Measurements from ENCODE around the gene WEE2.
"Not testable (repeated sequence)": the region's sequence is repeated elsewhere in the genome, so short reads cannot be mapped to it uniquely, and the experiment has no call there.

The WEE2 gene

DNA sequence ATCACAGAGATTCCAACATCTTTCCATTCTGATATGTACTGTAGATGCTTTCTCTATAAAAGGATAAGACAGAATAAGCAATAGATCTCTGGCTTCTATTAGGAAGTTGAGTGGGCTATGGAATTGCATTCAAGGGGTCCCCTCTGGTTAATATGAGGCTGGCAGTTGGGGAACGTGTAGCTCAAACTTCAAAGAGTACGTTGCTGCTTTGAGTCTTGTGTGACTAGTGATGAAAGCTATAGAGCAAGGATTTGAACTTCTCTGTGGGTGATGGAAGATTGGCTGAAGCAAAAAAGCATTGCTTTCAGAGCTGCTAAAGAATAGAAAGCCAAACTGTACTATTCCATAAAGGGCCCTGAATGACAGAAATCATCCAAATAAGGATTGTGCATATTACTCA is 6.4 kb downstream of the WEE2 start:
- DNase-seq (ENCODE audit: low read depth), result no peak

DNA sequence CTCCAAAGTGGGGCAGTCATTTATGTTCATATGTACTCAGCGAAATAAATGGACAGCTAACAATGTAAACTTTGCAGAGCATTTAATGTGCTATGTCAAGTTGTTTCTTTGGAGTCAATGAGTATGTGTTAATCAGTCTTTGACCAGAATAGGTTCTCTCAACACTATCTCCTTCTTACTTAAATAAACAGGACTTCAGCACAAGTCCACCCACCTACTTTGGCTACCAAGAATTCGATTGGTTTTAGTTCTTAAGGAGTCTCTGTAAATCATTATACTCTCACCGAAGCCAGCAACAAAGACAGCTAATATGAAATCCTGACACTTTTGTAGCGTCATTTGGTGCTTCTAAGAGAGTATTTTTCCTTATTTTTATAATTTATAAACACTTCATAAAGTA is 6.9 kb downstream of the WEE2 start:
- DNase-seq (ENCODE audit: low read depth), result no peak

DNA sequence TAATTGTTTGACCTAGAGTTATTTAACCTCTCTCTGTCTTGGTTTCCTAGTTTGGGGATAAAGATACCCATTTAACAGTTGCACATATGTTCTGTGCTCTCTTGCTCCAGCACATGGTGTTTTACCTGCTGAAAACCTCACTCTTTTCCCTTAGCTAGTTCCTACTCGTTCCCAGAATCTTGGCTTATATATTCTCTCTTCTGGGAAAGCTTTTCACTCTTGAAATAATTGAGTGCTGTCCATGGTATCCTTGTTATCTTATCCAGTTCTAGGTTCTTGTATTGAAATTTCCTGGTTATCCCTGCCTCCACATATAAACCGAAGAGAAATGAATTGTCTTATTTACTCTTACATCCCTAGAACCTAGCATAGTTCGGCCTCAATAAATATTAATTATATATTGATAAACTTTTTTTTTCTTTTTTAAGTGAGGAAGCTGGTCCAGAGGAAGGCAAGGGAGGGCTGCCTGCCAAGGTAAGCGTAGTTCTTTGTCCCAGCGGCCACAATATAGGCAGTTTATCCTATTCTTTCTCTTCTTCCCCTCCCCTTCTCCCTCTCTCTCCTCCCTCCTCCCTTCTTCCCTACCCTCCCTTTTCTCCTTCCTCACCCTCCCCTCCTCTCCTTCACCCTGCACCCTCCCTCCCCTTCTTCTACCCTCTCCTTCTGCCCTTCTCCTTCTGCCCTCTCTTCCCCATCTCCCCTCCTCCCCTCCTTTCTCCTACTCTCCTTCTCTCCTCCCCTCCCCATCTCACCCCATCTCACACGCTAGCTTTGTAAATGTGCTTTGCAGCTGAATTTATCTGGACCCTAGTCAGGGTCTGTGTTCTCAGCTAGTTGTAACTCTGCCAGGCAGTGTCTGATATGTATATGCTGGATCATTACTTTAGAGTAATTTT is 7.9 kb downstream of the WEE2 start:
- no peak for DNase-seq (ENCODE audit: low read depth)

DNA sequence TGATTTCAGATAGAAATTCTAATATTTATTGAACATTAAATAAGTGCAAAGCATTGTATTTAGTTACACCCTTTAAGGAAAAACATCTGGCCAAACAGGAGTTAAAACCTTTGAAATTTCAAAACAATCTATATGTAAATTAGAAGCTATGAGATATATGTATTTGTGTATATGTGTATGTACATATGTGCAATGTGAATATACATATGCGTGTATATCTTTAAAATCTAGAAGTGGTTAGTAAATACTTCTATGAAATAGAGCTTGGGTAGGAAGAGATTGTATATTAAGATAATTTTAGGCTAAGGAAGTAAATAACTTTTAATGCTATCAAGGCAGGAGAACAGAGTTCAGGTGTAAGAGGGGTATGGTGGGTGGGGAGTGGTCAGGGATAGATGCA is 9.3 kb downstream of the WEE2 start:
- DNase-seq (ENCODE audit: low read depth), result no peak

DNA sequence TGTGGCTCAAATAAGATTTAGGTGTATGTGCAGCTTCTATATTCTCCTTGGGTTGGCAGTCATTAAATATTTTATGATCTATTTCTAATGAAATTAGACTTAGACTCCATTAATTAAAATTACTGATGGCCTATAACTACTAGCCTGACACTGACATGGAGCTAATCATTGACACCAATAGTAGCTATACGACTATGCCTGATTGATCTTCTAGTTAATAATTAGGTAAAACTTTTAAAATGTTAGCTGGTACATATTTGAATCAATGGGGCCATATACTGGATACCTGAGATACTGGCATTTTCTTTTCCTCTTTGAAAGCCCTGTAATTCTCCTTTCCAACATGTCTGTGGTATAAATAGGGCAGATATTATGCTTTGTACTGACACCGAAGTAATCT is 14.4 kb downstream of the WEE2 start:
- no peak for DNase-seq (ENCODE audit: low read depth)

DNA sequence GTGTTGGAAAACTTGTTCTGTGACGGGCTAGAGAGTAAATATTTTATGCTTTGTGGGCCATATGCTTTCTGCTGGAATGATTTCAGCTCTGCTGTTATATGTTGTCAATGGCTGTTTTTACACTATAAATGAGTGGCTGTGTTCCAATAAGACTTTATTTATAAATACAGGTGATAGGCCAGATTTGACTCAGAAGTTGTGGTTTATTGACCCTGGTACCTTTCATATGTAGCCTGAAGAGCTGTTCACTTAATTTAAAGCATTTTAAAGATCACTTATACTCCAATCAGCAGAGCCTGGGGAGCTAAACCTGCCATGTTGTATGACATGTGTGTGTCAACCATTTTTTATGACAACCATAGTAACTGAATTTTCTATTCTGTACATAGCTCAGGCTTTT is 20.9 kb downstream of the WEE2 start:
- no peak for DNase-seq (ENCODE audit: low read depth)

DNA sequence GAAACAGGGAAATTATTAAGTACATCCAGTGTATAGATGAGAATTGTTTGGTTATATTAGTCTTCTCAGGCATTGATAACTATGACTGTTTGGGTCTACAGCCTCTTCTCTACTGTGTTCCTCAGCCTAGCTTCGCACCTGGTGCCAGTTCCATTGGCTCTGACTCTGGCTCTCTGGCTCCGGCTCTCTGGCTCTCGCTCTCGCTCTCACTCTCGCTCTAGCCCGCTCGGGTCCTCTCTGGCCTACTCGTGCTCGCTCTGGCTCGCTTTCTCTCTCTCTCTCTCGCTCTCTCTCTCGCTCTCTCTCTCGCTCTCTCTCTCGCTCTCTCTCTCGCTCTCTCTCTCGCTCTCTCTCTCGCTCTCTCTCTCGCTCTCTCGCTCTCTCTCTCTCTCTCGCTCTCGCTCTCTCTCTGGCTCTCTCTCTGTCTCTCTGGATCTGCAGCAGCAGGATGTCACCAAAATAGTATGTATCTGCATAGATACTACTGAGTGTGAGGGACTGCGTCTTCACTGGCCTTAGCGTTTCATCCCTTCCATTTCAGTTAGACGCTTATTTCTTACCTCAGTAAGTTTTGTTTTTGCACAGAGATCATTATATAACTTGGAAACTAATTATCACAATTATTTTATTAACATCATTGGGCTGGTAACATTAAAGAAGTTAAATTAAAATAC is 23.5 kb downstream of the WEE2 start:
- no peak for DNase-seq (ENCODE audit: low read depth)

DNA sequence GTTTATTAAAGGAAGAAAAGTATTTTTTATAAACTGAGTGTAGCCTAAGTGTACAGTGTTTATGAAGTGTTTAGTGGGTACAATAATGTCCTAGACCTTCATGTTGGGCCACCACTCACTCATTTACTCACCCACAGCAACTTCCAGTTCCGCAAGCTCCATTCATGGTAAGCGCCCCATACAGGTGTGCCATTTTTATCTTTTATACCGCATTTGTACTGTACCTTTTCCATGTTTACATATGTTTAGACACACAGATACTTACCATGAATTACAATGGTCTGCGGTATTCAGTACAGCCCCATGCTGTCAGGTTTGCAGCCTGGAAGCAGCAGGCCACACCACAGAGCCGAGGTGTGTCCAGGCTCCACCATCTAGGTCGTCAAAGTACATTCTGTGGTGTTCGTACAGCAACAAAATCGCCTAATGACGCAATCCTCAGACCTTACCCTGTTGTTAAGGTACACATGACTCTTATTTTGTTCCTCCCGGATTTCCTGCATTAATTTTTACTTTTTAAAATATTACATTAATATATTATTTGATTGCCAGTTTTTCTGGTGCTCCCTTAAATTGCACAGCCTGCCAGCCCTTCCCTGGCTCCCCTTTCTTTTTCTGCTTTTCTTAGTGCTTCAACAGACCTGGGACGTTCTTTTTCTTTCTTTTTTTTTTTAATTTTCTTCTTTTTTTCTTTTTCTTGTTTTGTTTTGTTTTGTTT is 29.1 kb downstream of the WEE2 start:
- DNase-seq (ENCODE audit: low read depth), result no peak

DNA sequence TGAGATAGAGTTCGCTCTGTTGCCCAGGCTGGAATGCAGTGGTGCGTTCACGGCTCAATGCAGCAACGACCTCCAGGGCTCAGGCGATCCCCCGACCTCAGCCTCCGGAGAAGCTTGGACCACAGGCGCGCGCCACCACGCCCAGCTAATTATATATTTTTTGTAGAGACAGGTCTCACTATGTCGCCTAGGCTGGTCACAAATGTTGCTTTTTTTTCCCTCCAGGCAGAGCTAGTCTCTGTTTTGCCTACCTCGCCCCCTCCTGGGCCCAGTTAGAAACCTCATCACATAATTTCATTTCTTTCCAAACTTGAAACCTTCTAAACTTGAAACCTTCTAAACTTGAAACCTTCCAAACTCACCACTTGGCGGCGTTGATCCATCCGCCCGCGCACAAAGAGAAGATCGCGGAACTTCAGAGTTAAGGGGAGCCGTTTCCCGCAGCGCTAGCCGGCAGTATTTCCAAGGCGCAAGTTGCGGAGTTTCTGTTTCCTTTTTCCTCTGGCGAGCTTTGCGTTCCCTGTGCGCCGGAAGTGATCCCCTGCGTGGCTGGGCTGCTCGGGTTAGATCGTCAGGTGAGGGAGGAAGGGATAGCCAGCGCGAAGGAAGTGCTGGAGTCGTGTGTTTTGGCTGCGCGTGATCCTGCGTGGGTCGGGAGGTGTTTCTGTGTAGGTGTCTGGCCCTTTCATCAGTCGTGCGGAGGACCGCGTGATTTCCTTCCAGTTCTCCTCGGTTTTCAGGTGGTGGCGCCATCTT is 29.9 kb downstream of the WEE2 start, which contains the start of gene SSBP1:
Gene SSBP1, plus strand, starts transcription at position 523 of the 756 bp plus-strand sequence. CDS start 809 bp downstream, outside the sequence.
- DNase-seq (ENCODE audit: low read depth), result peak; percentile 87

DNA sequence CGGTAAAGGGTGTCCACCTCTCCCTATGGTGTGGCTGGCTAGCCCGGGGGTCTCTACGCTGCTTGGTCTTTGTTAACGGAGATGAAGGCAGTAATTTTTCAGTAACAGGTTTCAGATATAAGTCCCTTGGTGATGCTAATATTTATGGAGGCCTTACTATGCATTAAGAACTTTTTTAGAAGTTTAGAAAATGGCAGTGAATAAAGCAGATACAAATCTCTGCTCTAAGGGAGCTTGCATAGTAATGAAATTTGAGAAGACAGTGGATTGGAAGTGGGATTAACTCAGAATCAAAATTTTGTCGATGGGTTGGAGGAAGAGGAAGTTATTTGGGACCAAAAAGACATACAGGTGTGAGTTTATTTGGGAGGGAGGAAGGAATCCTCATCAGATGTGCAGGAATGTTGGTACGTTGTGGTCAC is 30.4 kb downstream of the WEE2 start:
- DNase-seq (ENCODE audit: low read depth), result no peak

DNA sequence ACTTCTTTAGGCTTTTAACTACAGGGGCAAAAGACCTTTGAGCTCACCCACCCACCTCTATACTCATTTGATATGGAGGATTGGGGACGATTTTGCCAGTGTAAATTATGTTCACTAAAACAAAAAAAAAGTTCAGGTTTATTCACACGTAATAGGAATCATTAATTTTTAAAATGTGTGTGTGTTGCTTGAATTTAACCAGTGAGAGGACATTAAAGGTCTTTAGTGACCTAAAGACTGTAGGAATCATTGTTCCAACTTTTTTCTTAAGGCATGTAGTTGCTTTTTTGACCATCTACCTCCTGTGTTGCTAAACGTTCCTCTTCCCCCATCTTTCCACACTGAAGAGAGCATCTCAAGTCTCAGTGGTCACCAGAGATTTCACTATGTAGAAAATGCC is 31.1 kb downstream of the WEE2 start:
- no peak for DNase-seq (ENCODE audit: low read depth)

DNA sequence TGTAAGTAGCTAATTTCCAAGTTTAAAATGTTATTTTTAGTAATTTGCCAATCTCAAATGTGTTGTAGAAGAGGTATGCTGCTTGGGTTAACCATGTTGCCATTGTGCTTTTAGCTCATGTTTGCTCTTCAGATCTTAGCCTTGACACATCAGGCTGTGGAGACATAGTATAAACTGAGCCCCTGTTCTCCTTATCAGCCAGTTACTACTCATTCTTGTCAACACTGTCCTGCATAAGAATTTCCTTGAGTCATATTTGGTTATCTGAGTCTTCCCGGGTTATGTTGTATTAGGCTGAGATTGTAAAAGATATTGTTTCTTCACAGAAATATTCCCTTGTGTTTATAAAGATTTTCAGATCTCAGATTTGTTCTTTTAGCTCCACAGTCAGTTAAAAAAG is 34.1 kb downstream of the WEE2 start:
- DNase-seq (ENCODE audit: low read depth), result no peak

DNA sequence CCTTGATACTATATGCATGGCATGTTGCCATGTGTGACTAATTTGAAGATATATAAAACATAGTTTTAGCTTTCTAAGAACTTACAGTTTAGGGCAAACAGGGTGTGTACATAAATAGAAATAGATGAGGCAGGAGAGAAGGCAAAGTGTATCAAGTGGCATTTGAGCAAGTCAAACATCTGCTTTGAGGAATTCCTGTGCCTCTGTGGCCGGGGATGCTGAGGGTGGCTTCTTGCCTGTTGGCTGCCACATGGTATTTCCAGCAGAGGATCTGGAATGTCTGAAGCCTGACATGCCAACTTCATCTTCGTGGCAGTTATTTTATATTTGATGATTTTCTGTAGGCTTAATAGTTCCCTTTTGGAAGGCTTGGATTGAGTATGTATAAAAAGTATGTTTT is 36.0 kb downstream of the WEE2 start:
- no peak for DNase-seq (ENCODE audit: low read depth)

DNA sequence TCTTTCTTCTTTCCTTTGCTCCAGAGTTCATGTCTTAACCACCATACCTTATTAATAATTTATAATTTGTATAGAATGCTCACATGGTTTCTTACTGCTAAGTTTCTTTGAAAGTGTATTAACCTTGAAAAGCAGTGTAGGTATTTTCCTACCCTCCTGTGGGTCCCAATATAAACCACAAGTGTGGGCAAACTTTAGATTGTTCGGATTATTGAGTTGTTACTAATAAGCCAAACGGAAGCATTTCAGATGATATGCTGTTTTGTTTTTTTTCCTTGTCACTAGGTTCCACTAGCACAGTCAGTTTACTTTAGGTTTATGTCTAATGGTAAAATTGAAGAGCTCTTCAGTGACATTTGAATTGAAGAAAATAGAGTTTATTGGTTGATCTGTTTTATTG is 40.2 kb downstream of the WEE2 start:
- no peak for DNase-seq (ENCODE audit: low read depth)

DNA sequence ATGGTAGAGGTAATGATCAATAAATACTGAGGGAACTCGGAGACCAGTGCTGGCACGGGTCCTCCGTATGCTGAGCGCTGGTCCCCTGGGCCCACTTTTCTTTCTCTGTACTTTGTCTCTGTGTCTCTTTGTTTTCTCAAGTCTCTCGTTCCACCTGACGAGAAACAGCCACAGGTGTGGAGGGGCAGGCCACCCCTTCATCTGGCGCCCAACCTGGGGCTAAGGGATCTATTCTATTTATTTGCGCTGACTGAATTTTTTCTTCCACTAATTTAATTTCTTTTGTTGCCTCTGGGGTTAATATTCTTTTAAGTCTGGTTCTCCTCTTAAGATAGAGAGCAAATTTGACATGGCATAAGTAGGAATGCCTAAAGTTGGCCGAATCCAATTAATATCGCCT is 43.8 kb downstream of the WEE2 start:
- DNase-seq (ENCODE audit: low read depth), result not testable (repeated sequence)

DNA sequence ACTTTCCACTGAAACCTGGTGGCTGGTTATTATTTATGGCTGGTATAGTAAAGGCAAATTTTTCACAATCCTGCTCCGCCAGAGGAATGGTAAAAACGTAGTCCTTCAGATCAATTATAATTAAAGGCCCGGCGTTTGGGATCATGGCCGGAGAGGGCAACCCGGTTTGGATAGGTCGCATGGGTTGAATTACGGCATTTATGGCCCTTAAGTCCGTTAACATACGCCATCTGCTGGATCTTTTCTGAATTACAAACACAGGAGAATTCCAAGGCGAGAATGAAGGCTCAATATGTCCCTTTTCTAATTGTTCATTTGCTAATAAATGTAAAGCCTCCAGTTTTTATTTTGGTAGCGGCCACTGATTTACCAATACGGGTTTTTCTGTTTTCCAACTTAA is 44.5 kb downstream of the WEE2 start:
- DNase-seq (ENCODE audit: low read depth), result no peak

DNA sequence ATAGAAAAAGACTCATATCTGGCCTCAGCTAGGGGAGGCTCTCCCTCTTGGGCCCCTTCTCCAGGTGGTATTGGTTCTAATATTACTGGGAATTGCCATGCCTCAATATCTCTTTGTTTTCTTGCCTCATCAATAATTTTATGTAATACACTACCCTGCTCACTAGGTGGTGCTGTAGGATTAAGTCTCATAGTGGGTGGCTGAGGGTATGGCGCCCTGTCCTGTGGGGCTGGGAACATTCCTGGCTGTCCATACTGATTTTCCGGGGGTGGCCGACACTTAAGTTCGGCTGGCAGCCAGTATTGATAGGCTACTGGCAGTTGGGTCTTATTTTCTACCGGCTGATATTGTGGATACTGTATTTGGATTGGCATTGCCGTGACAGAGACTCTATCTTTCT is 46.8 kb downstream of the WEE2 start:
- no peak for DNase-seq (ENCODE audit: low read depth)

DNA sequence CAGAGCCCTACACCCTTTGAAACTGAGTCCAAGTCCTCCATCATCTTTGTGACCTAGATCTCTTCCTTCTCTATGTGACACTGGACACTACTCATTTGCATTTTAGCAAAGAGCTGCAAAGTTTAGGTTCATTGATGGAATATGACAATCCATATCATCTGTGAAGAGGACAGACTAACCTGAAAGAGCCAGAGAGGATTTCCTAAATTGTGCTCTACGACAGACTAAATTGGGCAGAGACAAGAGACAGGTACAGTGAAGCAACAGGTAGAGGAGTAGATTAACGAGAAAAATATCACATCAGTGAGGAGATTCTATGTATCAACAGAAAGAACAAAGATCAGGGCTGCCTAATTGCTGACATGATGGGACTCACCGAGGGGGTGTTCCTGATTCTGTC is 55.6 kb downstream of the WEE2 start, which contains the start of gene TAS2R3:
Gene TAS2R3, plus strand, starts transcription at position 301 of the 400 bp plus-strand sequence. Its CDS starts 62 bp downstream, at position 363.
- no peak for DNase-seq (ENCODE audit: low read depth)

DNA sequence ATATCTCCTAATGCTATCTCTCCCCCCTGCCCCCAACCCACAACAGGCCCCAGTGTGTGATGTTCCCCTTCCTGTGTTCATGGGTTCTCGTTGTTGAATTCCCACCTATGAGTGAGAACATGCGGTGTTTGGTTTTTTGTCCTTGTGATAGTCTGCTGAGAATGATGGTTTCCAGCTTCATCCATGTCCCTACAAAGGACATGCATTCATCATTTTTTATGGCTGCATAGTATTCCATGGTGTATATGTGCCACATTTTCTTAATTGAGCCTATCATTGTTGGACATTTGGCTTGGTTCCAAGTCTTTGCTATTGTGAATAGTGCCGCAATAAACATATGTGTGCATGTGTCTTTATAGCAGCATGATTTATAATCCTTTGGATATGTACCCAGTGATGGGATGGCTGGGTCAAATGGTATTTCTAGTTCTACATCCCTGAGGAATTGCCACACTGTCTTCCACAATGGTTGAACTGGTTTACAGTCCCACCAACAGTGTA is 62.0 kb downstream of the WEE2 start:
- DNase-seq (ENCODE audit: low read depth), result not testable (repeated sequence)

DNA sequence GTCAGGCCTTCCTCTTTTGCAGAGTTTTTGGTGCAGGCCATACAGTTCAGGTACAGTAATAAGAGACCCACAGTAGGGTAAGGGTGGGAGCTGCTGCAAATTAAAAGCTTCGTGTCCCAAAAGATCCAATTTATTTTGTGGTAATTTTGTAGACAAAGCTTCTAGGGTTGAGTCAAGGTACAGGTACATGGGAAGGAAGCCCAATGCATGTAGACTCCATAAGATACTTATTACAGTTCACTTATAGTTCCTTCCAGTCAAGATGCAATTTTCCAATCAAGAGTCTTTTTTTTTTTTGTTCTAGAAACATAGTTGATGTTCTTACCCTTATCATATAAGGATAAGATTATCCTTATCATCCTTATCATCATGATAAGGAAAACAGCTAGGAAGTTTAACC is 68.2 kb downstream of the WEE2 start, which contains the start of gene TAS2R4:
Gene TAS2R4, plus strand, starts transcription at position 301 of the 400 bp plus-strand sequence. CDS start 1,815 bp downstream, outside the sequence.
- no peak for DNase-seq (ENCODE audit: low read depth)
